Bronchial epithelial cell (primary cell): ENCODE results near the gene ZNF487. TPM values are rescaled to one million over a fixed set of nuclear protein-coding genes. Genes with fewer than 3 reads are reported as not detected.
"Not testable (repeated sequence)": the region's sequence is repeated elsewhere in the genome, so short reads cannot be mapped to it uniquely, and the experiment has no call there.

ENCODE experiments used
- DNase-seq: peaks from one replicate; pipeline ENCODE4 v3.0.0-alpha.2; 2010; ENCODE audit warnings: low read depth
- FAIRE-seq: peaks from 2 replicates; lab custom pipeline; 2011; peaks lifted over from hg19 to GRCh38; lab: Jason Lieb, UNC
- H3K27me3 ChIP-seq: 2 replicates; pipeline ENCODE4 v1.5.1; 2011; ENCODE audit warnings: low read length; ENCODE audit not compliant: control insufficient read depth, insufficient read depth
- H3K36me3 ChIP-seq: 2 replicates; pipeline ENCODE4 v1.5.1; 2011; ENCODE audit warnings: low read length; ENCODE audit not compliant: control insufficient read depth, insufficient read depth
- H3K4me3 ChIP-seq: 2 replicates; pipeline ENCODE4 v1.5.1; 2011; ENCODE audit warnings: mild to moderate bottlenecking, low read depth, low read length, control low read depth
- CTCF ChIP-seq: IDR thresholded peaks from 2 replicates; pipeline ENCODE4 v1.5.1; 2011; ENCODE audit warnings: mild to moderate bottlenecking, moderate library complexity, low read length, control low read depth, inconsistent platforms; ENCODE audit not compliant: insufficient read depth, severe bottlenecking
- total RNA-seq: library from RNA; depleted of rRNA; stranded (reverse); fragments of >200 nt; gene quantifications from 2 replicates; pipeline ENCODE4 v1.2.1, GENCODE V29; 2014

ZNF487 gene
- total RNA-seq, 1 donor from 2014 or later, result 2.1 TPM

- DNase-seq (no peak), FAIRE-seq (no peak)
- Histone ChIP-seq H3K27me3 (no peaks in the 10 kb centered on the region), H3K4me3 (no peak overlapping the region), H3K36me3 (no peaks in the 10 kb centered on the region)
- no peak for TF ChIP-seq CTCF
Observed at GRCh38 chr10:43448742-43449141, 11.8 kb downstream of the ZNF487 start.

GRCh38 chr10:43452356-43452914 is 15.5 kb downstream of the ZNF487 start:
- H3K36me3 ChIP-seq, result no peaks in the 10 kb centered on the region
- H3K4me3 ChIP-seq, result no peak overlapping the region
- TF ChIP-seq CTCF, result no peak
- no peaks in the 10 kb centered on the region for H3K27me3 ChIP-seq
- FAIRE-seq (no peak), DNase-seq (peak; percentile 39)

GRCh38 chr10:43453266-43453831 is 16.4 kb downstream of the ZNF487 start:
- FAIRE-seq, result no peak
- no peak for TF ChIP-seq CTCF
- no peaks in the 10 kb centered on the region for H3K36me3 ChIP-seq
- no peak for DNase-seq
- H3K4me3 ChIP-seq, result no peak overlapping the region
- H3K27me3 ChIP-seq, result no peaks in the 10 kb centered on the region

GRCh38 chr10:43454025-43454424 is 17.1 kb downstream of the ZNF487 start:
- H3K27me3 ChIP-seq, H3K4me3 ChIP-seq, FAIRE-seq, DNase-seq, H3K36me3 ChIP-seq: not testable (repeated sequence)

GRCh38 chr10:43456561-43456960 is 19.6 kb downstream of the ZNF487 start:
- H3K36me3 ChIP-seq, H3K4me3 ChIP-seq, H3K27me3 ChIP-seq, FAIRE-seq, DNase-seq: not testable (repeated sequence)

GRCh38 chr10:43458227-43458626 is 21.3 kb downstream of the ZNF487 start:
- Histone ChIP-seq H3K27me3 (no peaks in the 10 kb centered on the region), H3K4me3 (no peak overlapping the region), H3K36me3 (no peaks in the 10 kb centered on the region)
- no peak for TF ChIP-seq CTCF
- DNase-seq (no peak), FAIRE-seq (no peak)

- TF ChIP-seq CTCF, result peak; percentile 57
- Histone ChIP-seq H3K36me3 (no peaks in the 10 kb centered on the region), H3K4me3 (no peak overlapping the region), H3K27me3 (no peaks in the 10 kb centered on the region)
- FAIRE-seq, result no peak
- DNase-seq, result peak; percentile 75
Observed at GRCh38 chr10:43461950-43462349, 25.0 kb downstream of the ZNF487 start.

- not testable (repeated sequence) for FAIRE-seq, DNase-seq, H3K4me3 ChIP-seq, H3K36me3 ChIP-seq, H3K27me3 ChIP-seq
Observed at GRCh38 chr10:43465086-43465735, 28.3 kb downstream of the ZNF487 start.

- FAIRE-seq, H3K27me3 ChIP-seq, H3K36me3 ChIP-seq, H3K4me3 ChIP-seq, DNase-seq: not testable (repeated sequence)
Observed at GRCh38 chr10:43465736-43466120, 28.8 kb downstream of the ZNF487 start.
